ENCODE data around the gene RALGPS1.

Gene RALGPS1

GRCh38 chr9:127033061-127033460, 118.5 kb downstream of the RALGPS1 start:
- Histone ChIP-seq H3K27me3 (ENCODE audit: control insufficient read depth, insufficient read depth, low read length) (no peaks in the 10 kb centered on the region), H3K4me3 (ENCODE audit: low read depth, low read length) (no peak overlapping the region), H3K9me3 (ENCODE audit: control insufficient read depth, low read length) (no peaks in the 10 kb centered on the region), H3K4me2 (ENCODE audit: low read length) (no peak overlapping the region), H3K4me1 (no peaks in the 10 kb centered on the region), H2AFZ (no peak overlapping the region), H3K9ac (no peak overlapping the region), H3K36me3 (ENCODE audit: control insufficient read depth, insufficient read depth, low read length) (no peaks in the 10 kb centered on the region), H3K79me2 (no peaks in the 10 kb centered on the region), H3K27ac (no peak overlapping the region)
- TF ChIP-seq CTCF (IDR thresholded peaks at IDR 0.05) = no peak

- Histone ChIP-seq H2AFZ (no peak overlapping the region), H3K4me1 (no peaks in the 10 kb centered on the region), H3K9me3 (ENCODE audit: control insufficient read depth, low read length) (no peaks in the 10 kb centered on the region), H3K79me2 (no peaks in the 10 kb centered on the region), H3K4me3 (ENCODE audit: low read depth, low read length) (no peak overlapping the region), H3K27ac (no peak overlapping the region), H3K4me2 (ENCODE audit: low read length) (no peak overlapping the region), H3K36me3 (ENCODE audit: control insufficient read depth, insufficient read depth, low read length) (no peaks in the 10 kb centered on the region), H3K9ac (no peak overlapping the region), H3K27me3 (ENCODE audit: control insufficient read depth, insufficient read depth, low read length) (no peaks in the 10 kb centered on the region)
- TF ChIP-seq CTCF (IDR thresholded peaks at IDR 0.05) = no peak
Measured at GRCh38 chr9:127033789-127034188, 119.2 kb downstream of the RALGPS1 start.

- Histone ChIP-seq H2AFZ (no peak overlapping the region), H3K9me3 (ENCODE audit: control insufficient read depth, low read length) (no peaks in the 10 kb centered on the region), H3K27me3 (ENCODE audit: control insufficient read depth, insufficient read depth, low read length) (no peaks in the 10 kb centered on the region), H3K79me2 (no peaks in the 10 kb centered on the region), H3K4me1 (no peaks in the 10 kb centered on the region), H3K4me3 (ENCODE audit: low read depth, low read length) (no peak overlapping the region), H3K9ac (no peak overlapping the region), H3K36me3 (ENCODE audit: control insufficient read depth, insufficient read depth, low read length) (no peaks in the 10 kb centered on the region), H3K4me2 (ENCODE audit: low read length) (no peak overlapping the region), H3K27ac (no peak overlapping the region)
- no peak for TF ChIP-seq CTCF (IDR thresholded peaks at IDR 0.05)
Measured at GRCh38 chr9:127034691-127035090, 120.1 kb downstream of the RALGPS1 start.

- Histone ChIP-seq H3K4me1 (no peaks in the 10 kb centered on the region), H3K4me3 (ENCODE audit: low read depth, low read length) (no peak overlapping the region), H3K9ac (no peak overlapping the region), H2AFZ (no peak overlapping the region), H3K79me2 (no peaks in the 10 kb centered on the region), H3K27me3 (ENCODE audit: control insufficient read depth, insufficient read depth, low read length) (no peaks in the 10 kb centered on the region), H3K36me3 (ENCODE audit: control insufficient read depth, insufficient read depth, low read length) (no peaks in the 10 kb centered on the region), H3K4me2 (ENCODE audit: low read length) (no peak overlapping the region), H3K27ac (no peak overlapping the region), H3K9me3 (ENCODE audit: control insufficient read depth, low read length) (no peaks in the 10 kb centered on the region)
- no peak for TF ChIP-seq CTCF (IDR thresholded peaks at IDR 0.05)
Measured at GRCh38 chr9:127035423-127035822, 120.8 kb downstream of the RALGPS1 start.

- Histone ChIP-seq H3K36me3 (ENCODE audit: control insufficient read depth, insufficient read depth, low read length) (no peaks in the 10 kb centered on the region), H3K27ac (peak overlapping the region; percentile 38), H3K4me1 (no peaks in the 10 kb centered on the region), H3K9ac (no peak overlapping the region), H3K79me2 (no peaks in the 10 kb centered on the region), H2AFZ (no peak overlapping the region), H3K27me3 (ENCODE audit: control insufficient read depth, insufficient read depth, low read length) (no peaks in the 10 kb centered on the region), H3K4me3 (ENCODE audit: low read depth, low read length) (no peak overlapping the region), H3K4me2 (ENCODE audit: low read length) (no peak overlapping the region), H3K9me3 (ENCODE audit: control insufficient read depth, low read length) (no peaks in the 10 kb centered on the region)
- TF ChIP-seq CTCF (IDR thresholded peaks at IDR 0.05) = no peak
Measured at GRCh38 chr9:127035948-127036347, 121.4 kb downstream of the RALGPS1 start.

Measured in parathyroid adenoma (tissue), 2 donors.